H9 (cell line): Measurements from ENCODE around the gene CFAP46. TPM values are rescaled to one million over a fixed set of nuclear protein-coding genes. Genes with fewer than 3 reads are reported as not detected.

ENCODE experiments used
- DNase-seq: peaks from one replicate; pipeline ENCODE4 v3.0.0-alpha.2; 2017
- H2AFZ ChIP-seq: one replicate; pipeline ENCODE4 v1.6.1; 2013; ENCODE audit warnings: mild to moderate bottlenecking, low read length, control low read depth, moderate library complexity
- H2AK5ac ChIP-seq: 2 replicates; pipeline ENCODE4 v1.6.1; 2013; ENCODE audit warnings: low read length, control low read depth, mixed read lengths; ENCODE audit not compliant: insufficient read length
- H2BK120ac ChIP-seq: one replicate; pipeline ENCODE4 v1.6.1; 2013; ENCODE audit warnings: low read depth, mild to moderate bottlenecking, low read length, control low read depth, inconsistent platforms; ENCODE audit not compliant: poor library complexity, severe bottlenecking
- H2BK12ac ChIP-seq: 2 replicates; pipeline ENCODE4 v1.6.1; 2013; ENCODE audit warnings: low read length, control low read depth, mixed read lengths, low read depth; ENCODE audit not compliant: insufficient read length
- H2BK15ac ChIP-seq: 2 replicates; pipeline ENCODE4 v1.6.1; 2013; ENCODE audit warnings: low read depth, low read length, control low read depth
- H2BK20ac ChIP-seq: one replicate; pipeline ENCODE4 v1.6.1; 2013; ENCODE audit warnings: low read depth, mild to moderate bottlenecking, low read length, control low read depth, inconsistent platforms; ENCODE audit not compliant: poor library complexity, severe bottlenecking
- H2BK5ac ChIP-seq: 2 replicates; pipeline ENCODE4 v1.6.1; 2013; ENCODE audit warnings: low read length, control low read depth, mixed read lengths; ENCODE audit not compliant: insufficient read length
- H3K14ac ChIP-seq: 2 replicates; pipeline ENCODE4 v1.6.1; 2013; ENCODE audit warnings: low read length, control low read depth; ENCODE audit not compliant: insufficient read depth
- H3K18ac ChIP-seq: 2 replicates; pipeline ENCODE4 v1.6.1; 2013; ENCODE audit warnings: low read depth, mild to moderate bottlenecking, mixed read lengths, low read length, control low read depth; ENCODE audit not compliant: insufficient read length
- H3K23ac ChIP-seq: 2 replicates; pipeline ENCODE4 v1.6.1; 2013; ENCODE audit warnings: low read length, control low read depth, mixed read lengths, low read depth; ENCODE audit not compliant: insufficient read length
- H3K23me2 ChIP-seq: 2 replicates; pipeline ENCODE4 v1.6.1; 2013; ENCODE audit warnings: low read depth, mild to moderate bottlenecking, mixed read lengths, low read length, control low read depth; ENCODE audit not compliant: insufficient read length, poor library complexity, severe bottlenecking
- H3K27ac ChIP-seq: 2 replicates; pipeline ENCODE4 v1.5.1; 2013; ENCODE audit warnings: low read length, control low read depth, mixed read lengths, low read depth; ENCODE audit not compliant: insufficient read length
- H3K27me3 ChIP-seq: 2 replicates; pipeline ENCODE4 v1.6.1; 2013; ENCODE audit warnings: low read length, control low read depth, inconsistent platforms; ENCODE audit not compliant: insufficient read depth
- H3K4ac ChIP-seq: 2 replicates; pipeline ENCODE4 v1.6.1; 2013; ENCODE audit warnings: low read depth, mild to moderate bottlenecking, control low read depth, inconsistent platforms, low read length, moderate library complexity
- H3K4me1 ChIP-seq: 2 replicates; pipeline ENCODE4 v1.6.1; 2013; ENCODE audit warnings: low read length, control low read depth, inconsistent platforms; ENCODE audit not compliant: insufficient read depth
- H3K4me2 ChIP-seq: 2 replicates; pipeline ENCODE4 v1.6.1; 2013; ENCODE audit warnings: low read length, control low read depth, mixed read lengths; ENCODE audit not compliant: insufficient read length, insufficient read depth
- H3K56ac ChIP-seq: 2 replicates; pipeline ENCODE4 v1.6.1; 2013; ENCODE audit warnings: low read depth, mild to moderate bottlenecking, mixed read lengths, low read length, control low read depth; ENCODE audit not compliant: insufficient read length
- H3K79me1 ChIP-seq: 2 replicates; pipeline ENCODE4 v1.6.1; 2013; ENCODE audit warnings: low read depth, mild to moderate bottlenecking, moderate library complexity, low read length, control low read depth, inconsistent platforms; ENCODE audit not compliant: insufficient read depth, poor library complexity, severe bottlenecking
- H3K79me2 ChIP-seq: 2 replicates; pipeline ENCODE4 v1.6.1; 2013; ENCODE audit warnings: low read length, control low read depth, inconsistent platforms; ENCODE audit not compliant: insufficient read depth
- H3K9ac ChIP-seq: 2 replicates; pipeline ENCODE4 v1.6.1; 2013; ENCODE audit warnings: low read length, control low read depth, mixed read lengths; ENCODE audit not compliant: insufficient read length; ENCODE audit errors: extremely low read depth
- H3K9me3 ChIP-seq: one replicate; pipeline ENCODE4 v1.6.1; 2013; ENCODE audit warnings: low read depth, low read length, inconsistent platforms; ENCODE audit not compliant: control insufficient read depth
- H3T11ph ChIP-seq: one replicate; pipeline ENCODE4 v1.6.1; 2013; ENCODE audit warnings: mild to moderate bottlenecking, low read length, control low read depth, inconsistent platforms
- H4K20me1 ChIP-seq: one replicate; pipeline ENCODE4 v1.6.1; 2013; ENCODE audit not compliant: control insufficient read depth, insufficient read length, insufficient read depth
- H4K5ac ChIP-seq: 2 replicates; pipeline ENCODE4 v1.6.1; 2013; ENCODE audit warnings: low read depth, mild to moderate bottlenecking, mixed read lengths, low read length, control low read depth; ENCODE audit not compliant: insufficient read length
- H4K8ac ChIP-seq: replicated peaks from 2 replicates; pipeline ENCODE4 v1.6.1; 2013; ENCODE audit warnings: low read length, control low read depth, mixed read lengths, low read depth; ENCODE audit not compliant: insufficient read length
- H4K91ac ChIP-seq: 2 replicates; pipeline ENCODE4 v1.6.1; 2013; ENCODE audit warnings: low read depth, mild to moderate bottlenecking, moderate library complexity, mixed read lengths, low read length, control low read depth; ENCODE audit not compliant: insufficient read length
- H3K27ac Mint-ChIP-seq, 3 experiments: 2 replicates in 2 of 3; 3 replicates in 1 of 3; pipeline ENCODE4 v1.8.0; 2020 to 2021; ENCODE audit warnings: mixed read lengths in 3 of 3, mild to moderate bottlenecking in 1 of 3, moderate library complexity in 1 of 3
- H3K27me3 Mint-ChIP-seq: 2 replicates; pipeline ENCODE4 v1.8.0; 2021; ENCODE audit warnings: low read depth, mild to moderate bottlenecking, moderate library complexity, mixed read lengths
- H3K36me3 Mint-ChIP-seq, 3 experiments: 2 replicates in 2 of 3; 3 replicates in 1 of 3; pipeline ENCODE4 v1.8.0; 2020 to 2021; ENCODE audit warnings: low read depth in 3 of 3, mixed read lengths in 3 of 3; ENCODE audit not compliant: insufficient read depth in 1 of 3
- H3K4me1 Mint-ChIP-seq, 2 experiments: 2 replicates each; pipeline ENCODE4 v1.8.0; 2020; ENCODE audit warnings: mixed read lengths in 2 of 2
- H3K4me3 Mint-ChIP-seq, 2 experiments: 2 replicates in 1 of 2; 3 replicates in 1 of 2; pipeline ENCODE4 v1.8.0; 2020 to 2021; ENCODE audit warnings: mild to moderate bottlenecking in 2 of 2, mixed read lengths in 2 of 2, moderate library complexity in 1 of 2
- H3K9me3 Mint-ChIP-seq, 2 experiments: 2 replicates in 1 of 2; 3 replicates in 1 of 2; pipeline ENCODE4 v1.8.0; 2020; ENCODE audit warnings: mild to moderate bottlenecking in 2 of 2, mixed read lengths in 2 of 2, moderate library complexity in 1 of 2
- WGBS: extraction: QIAGEN DNeasy Blood & Tissue Kit; methylation state at CpG from one replicate; pipeline ENCODE4 v1.1.7; 2013; ENCODE audit warnings: missing lambda C conversion rate, low lambda C conversion rate, mixed read lengths; ENCODE audit not compliant: insufficient read length; ENCODE audit errors: extremely low coverage; 5-methylcytosine and 5-hydroxymethylcytosine counted together
- total RNA-seq: library from RNA; stranded (reverse); gene quantifications from 2 replicates; pipeline ENCODE4 v1.2.1, GENCODE V29; 2021
- TF ChIP-seq, protein P1 (sequence below): fragments of 200-600 bp; sonication (generic); conservative IDR thresholded peaks from 3 replicates; pipeline ENCODE4 v1.8.0; 2021; ENCODE audit warnings: antibody characterized with exemption, mild to moderate bottlenecking

The CFAP46 gene
- total RNA-seq, 1 experiment from 2014 or later = 3.1 TPM

DNA sequence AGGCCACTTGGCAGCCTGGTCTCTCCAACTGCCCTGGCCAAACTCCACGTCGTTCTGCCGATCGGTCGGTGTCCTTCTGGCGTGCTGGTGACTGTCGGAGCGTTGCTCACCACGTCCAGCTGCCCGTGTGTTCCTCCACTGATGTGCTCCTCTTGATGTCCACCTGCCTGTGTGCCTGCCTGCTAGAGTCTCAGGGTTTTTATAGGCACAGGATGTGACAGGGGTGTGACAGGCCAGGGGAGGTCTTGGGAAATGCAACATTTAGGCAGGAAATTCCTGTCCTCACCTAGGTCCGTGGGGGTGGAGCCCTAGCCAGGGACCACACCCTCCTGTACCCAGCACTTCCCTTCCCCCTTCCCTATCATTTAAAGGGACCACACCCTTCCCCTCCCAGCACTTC, 25.2 kb upstream of the CFAP46 start:
- H3K79me1 ChIP-seq = no peaks in the 10 kb centered on the region
- TF ChIP-seq, protein P1, sequence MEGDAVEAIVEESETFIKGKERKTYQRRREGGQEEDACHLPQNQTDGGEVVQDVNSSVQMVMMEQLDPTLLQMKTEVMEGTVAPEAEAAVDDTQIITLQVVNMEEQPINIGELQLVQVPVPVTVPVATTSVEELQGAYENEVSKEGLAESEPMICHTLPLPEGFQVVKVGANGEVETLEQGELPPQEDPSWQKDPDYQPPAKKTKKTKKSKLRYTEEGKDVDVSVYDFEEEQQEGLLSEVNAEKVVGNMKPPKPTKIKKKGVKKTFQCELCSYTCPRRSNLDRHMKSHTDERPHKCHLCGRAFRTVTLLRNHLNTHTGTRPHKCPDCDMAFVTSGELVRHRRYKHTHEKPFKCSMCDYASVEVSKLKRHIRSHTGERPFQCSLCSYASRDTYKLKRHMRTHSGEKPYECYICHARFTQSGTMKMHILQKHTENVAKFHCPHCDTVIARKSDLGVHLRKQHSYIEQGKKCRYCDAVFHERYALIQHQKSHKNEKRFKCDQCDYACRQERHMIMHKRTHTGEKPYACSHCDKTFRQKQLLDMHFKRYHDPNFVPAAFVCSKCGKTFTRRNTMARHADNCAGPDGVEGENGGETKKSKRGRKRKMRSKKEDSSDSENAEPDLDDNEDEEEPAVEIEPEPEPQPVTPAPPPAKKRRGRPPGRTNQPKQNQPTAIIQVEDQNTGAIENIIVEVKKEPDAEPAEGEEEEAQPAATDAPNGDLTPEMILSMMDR = no peak
- no peak overlapping the region for H2AFZ ChIP-seq
- H3K56ac ChIP-seq = no peak overlapping the region
- H3K4me1 ChIP-seq = no peaks in the 10 kb centered on the region
- H4K20me1 ChIP-seq = no peaks in the 10 kb centered on the region
- H3K4me1 Mint-ChIP-seq = peaks cover 10 to 25% of the 10 kb centered on the region in 2 experiments
- no peak overlapping the region for H3K4ac ChIP-seq
- no peak overlapping the region for H3K4me2 ChIP-seq
- peaks cover 0 to 3% (median 0%) of the 10 kb centered on the region in 3 experiments; a peak in 2 of 7 replicates for H3K36me3 Mint-ChIP-seq
- H4K91ac ChIP-seq = no peak overlapping the region
- no peak overlapping the region for H4K5ac ChIP-seq
- H3K14ac ChIP-seq = no peak overlapping the region
- no CpG with 5 or more reads among the region's 11 CpGs for WGBS
- H3K9ac ChIP-seq = no peak overlapping the region
- no peaks in the 10 kb centered on the region for H3K23me2 ChIP-seq
- H3K27me3 ChIP-seq = no peaks in the 10 kb centered on the region; the same call in 1 of the 2 replicates
- no peaks in the 10 kb centered on the region for H3K79me2 ChIP-seq
- H3K18ac ChIP-seq = no peak overlapping the region
- no peak overlapping the region for H4K8ac ChIP-seq
- H2AK5ac ChIP-seq = no peak overlapping the region
- no peak overlapping the region for H3K27ac ChIP-seq
- H3K9me3 ChIP-seq = no peaks in the 10 kb centered on the region
- no peak overlapping the region for H3K4me3 Mint-ChIP-seq
- no peak overlapping the region for H3K27ac Mint-ChIP-seq
- H2BK5ac ChIP-seq = no peak overlapping the region
- H3T11ph ChIP-seq = no peak overlapping the region
- no peak for DNase-seq
- peaks cover 28% of the 10 kb centered on the region for H3K27me3 Mint-ChIP-seq
- peaks cover 2 to 5% of the 10 kb centered on the region in 2 experiments; a peak in 3 of 5 replicates for H3K9me3 Mint-ChIP-seq
- H2BK120ac ChIP-seq = no peak overlapping the region
- no peak overlapping the region for H3K23ac ChIP-seq
- no peak overlapping the region for H2BK15ac ChIP-seq
- H2BK12ac ChIP-seq = no peak overlapping the region
- H2BK20ac ChIP-seq = no peak overlapping the region
